ENCODE results near the gene MYO3B.

- TF ChIP-seq CTCF (IDR thresholded peaks at IDR 0.05; ENCODE audit: low read depth, low read length) (no peak), EZH2phosphoT487 (IDR thresholded peaks at IDR 0.05; ENCODE audit: low read depth) (no peak)
Observed at GRCh38 chr2:170156592-170156991, 21.4 kb upstream of the MYO3B start.
